Muscle of leg (tissue), 11 donors: ENCODE data around the gene WWOX. TPM values are rescaled to one million over a fixed set of nuclear protein-coding genes. Genes with fewer than 3 reads are reported as not detected.

Source experiments
- DNase-seq: peaks from one replicate; pipeline ENCODE4 v3.0.0; 2013
- H3K27ac ChIP-seq: one replicate; pipeline ENCODE4 v1.5.1; 2013; ENCODE audit warnings: mild to moderate bottlenecking, low read length, control low read depth
- H3K27me3 ChIP-seq: one replicate; pipeline ENCODE4 v1.6.1; 2013; ENCODE audit warnings: low read length; ENCODE audit not compliant: control insufficient read depth, insufficient read depth
- H3K36me3 ChIP-seq: one replicate; pipeline ENCODE4 v1.6.1; 2013; ENCODE audit warnings: low read length; ENCODE audit not compliant: control insufficient read depth, insufficient read depth
- H3K4me1 ChIP-seq: one replicate; pipeline ENCODE4 v1.6.1; 2013; ENCODE audit warnings: low read length; ENCODE audit not compliant: control insufficient read depth, insufficient read depth
- H3K4me3 ChIP-seq: one replicate; pipeline ENCODE4 v1.5.1; 2013; ENCODE audit warnings: low read length, control low read depth
- H3K9me3 ChIP-seq: replicated peaks from 2 replicates; pipeline ENCODE4 v1.6.1; 2013; ENCODE audit warnings: low read depth, low read length; ENCODE audit not compliant: control insufficient read depth
- WGBS: methylation state at CpG from one replicate; pipeline ENCODE4 v1.1.5; 2013; ENCODE audit warnings: missing lambda C conversion rate; ENCODE audit not compliant: insufficient coverage; 5-methylcytosine and 5-hydroxymethylcytosine counted together
- polyA plus RNA-seq, 8 donors: library from polyadenylated mRNA; unstranded; fragments of 120-200 nt; gene quantifications; one replicate each; pipeline versions ENCODE4 v1.2.1 to v1.2.3, GENCODE V29; 2013; ENCODE audit warnings: inconsistent platforms in 1 of 8, low replicate concordance in 1 of 8; ENCODE audit not compliant: insufficient read length in 8 of 8, insufficient read depth in 1 of 8
- total RNA-seq: library from RNA; stranded (reverse); fragments of 120-200 nt; gene quantifications from one replicate; pipeline ENCODE4 v1.2.4, GENCODE V29; 2013

Gene WWOX
- total and polyA plus RNA-seq, 9 donors = 8.1 to 15.8 (median 12.2) TPM

DNA sequence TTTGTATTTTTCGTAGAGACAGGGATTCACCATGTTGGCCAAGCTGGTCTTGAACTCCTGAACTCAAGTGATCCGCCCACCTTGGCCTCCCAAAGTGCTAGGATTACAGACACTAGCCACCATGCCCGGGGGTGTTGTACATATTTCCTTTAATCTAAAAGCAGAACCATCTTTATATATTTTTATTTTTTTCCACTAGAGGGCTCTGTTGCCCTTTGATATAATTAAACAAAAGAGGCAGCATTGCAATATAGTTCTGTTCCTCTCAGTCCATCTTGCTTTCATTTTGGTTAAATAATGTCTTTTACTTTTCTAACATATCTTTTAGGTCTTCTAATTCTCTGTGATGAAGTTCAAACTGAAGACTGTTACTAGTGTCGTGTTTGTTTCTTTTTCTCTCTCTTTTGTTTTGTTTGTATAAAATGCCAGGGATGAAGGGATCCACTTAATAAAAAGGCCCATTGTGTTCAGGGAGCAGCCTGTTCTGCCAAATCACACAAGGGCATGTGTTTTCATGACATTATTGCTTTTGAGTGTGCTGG, 23.4 kb downstream of the WWOX start:
- H3K4me1 ChIP-seq = peaks cover 6% of the 10 kb centered on the region
- 20% methylated on average over 2 of the region's 4 CpGs for WGBS
- H3K36me3 ChIP-seq = peaks cover 10% of the 10 kb centered on the region
- no peaks in the 10 kb centered on the region for H3K9me3 ChIP-seq
- no peaks in the 10 kb centered on the region for H3K27me3 ChIP-seq
- no peak overlapping the region for H3K4me3 ChIP-seq
- peak overlapping the region; percentile 4 for H3K27ac ChIP-seq
- peak; percentile 86 for DNase-seq

DNA sequence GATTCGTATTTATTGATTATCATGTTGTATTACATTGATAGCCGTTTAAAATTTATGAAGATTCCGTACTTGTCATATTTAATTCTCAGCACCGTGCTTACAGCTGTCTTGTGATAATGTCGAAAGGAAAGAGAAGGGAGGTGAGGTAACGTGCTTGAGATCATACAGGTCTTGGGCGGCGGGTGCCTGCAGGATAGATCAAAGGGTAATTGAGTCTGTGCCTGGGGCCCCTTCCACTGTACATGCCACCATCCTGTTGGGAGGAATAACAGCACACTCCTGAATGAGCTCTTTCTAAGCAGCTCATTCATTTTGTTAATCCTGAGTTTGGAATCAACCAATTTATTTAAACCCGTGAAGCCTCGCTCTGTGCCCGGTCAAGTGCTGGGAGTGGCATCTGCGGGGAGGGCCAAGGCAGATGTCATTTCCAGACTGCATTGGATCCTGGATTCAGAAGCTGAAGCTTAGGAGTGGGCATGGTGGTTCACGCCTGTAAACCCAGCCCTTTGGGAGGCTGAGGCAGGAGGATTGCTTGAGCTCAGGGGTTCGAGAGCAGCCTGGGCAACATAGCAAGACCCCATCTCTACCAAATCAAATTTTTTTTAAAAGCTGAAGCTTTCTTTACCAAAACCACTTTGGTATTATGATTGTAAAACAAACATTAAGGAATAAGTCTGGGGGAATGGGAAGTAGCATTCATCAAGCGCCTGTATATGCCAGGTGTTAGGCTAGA, 25.8 kb downstream of the WWOX start:
- no peak for DNase-seq
- no peaks in the 10 kb centered on the region for H3K36me3 ChIP-seq
- H3K4me1 ChIP-seq = peaks cover 13% of the 10 kb centered on the region
- H3K9me3 ChIP-seq = peaks cover under 1% of the 10 kb centered on the region
- 90% methylated on average over 9 of the region's 15 CpGs for WGBS
- H3K4me3 ChIP-seq = no peak overlapping the region
- no peak overlapping the region for H3K27ac ChIP-seq
- H3K27me3 ChIP-seq = no peaks in the 10 kb centered on the region

DNA sequence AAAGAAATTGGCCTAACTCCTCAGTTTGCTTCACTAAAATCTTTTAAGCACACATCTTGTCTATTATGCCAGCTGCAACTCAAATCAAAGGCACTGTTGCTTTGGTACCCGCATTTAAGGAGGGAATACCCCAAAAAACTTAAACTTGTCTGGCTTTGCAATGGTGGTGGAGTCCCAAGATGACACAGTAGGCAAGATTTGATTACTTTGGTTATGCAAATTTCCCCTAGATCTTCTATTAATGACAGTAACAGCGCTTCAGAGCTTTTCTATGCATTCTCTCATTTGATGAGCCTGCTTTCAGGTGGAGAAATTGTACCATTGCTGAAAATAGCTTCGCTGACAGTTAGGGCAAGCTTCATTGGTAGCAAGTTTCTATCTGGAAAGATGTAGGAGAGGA, 27.2 kb downstream of the WWOX start:
- peaks cover 2% of the 10 kb centered on the region for H3K9me3 ChIP-seq
- no peaks in the 10 kb centered on the region for H3K36me3 ChIP-seq
- H3K27me3 ChIP-seq = no peaks in the 10 kb centered on the region
- H3K4me3 ChIP-seq = no peak overlapping the region
- H3K27ac ChIP-seq = no peak overlapping the region
- peaks cover 13% of the 10 kb centered on the region for H3K4me1 ChIP-seq
- 89% methylated on average over 2 of the region's 3 CpGs for WGBS
- no peak for DNase-seq

DNA sequence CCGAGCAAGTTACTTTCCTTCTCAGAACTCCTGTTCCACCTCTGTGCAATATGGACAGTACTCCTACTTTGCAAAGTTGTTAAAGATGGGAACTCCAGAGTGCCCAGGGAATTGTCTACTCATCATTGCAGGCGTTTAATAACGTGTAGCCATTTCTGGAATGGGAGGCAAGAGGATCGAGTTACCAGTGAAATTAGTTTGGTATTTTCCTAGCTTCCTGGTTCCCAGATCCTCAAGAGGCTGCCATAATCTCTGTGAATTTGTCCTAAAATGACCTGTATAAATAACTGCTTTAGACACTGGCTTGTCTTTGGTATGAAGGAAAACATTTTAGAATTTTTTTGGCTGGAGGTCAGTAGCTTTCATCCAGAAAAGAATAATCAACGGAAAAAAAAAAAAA, 27.7 kb downstream of the WWOX start:
- DNase-seq = peak; percentile 88
- H3K4me3 ChIP-seq = no peak overlapping the region
- WGBS = 0% methylated on average over 1 of the region's 5 CpGs

GRCh38 chr16:78128913-78129312, 29.5 kb downstream of the WWOX start:
- H3K27me3 ChIP-seq = no peaks in the 10 kb centered on the region
- H3K4me3 ChIP-seq = no peak overlapping the region
- peaks cover 13% of the 10 kb centered on the region for H3K4me1 ChIP-seq
- WGBS = 33% methylated on average over 3 of the region's 9 CpGs
- H3K36me3 ChIP-seq = no peaks in the 10 kb centered on the region
- no peak overlapping the region for H3K27ac ChIP-seq
- DNase-seq = peak; percentile 41
- H3K9me3 ChIP-seq = peaks cover 2% of the 10 kb centered on the region

More for the DNA sequence above, 27.7 kb downstream of the WWOX start:
- Histone ChIP-seq H3K27ac (no peak overlapping the region), H3K36me3 (no peaks in the 10 kb centered on the region), H3K27me3 (no peaks in the 10 kb centered on the region), H3K4me1 (peaks cover 13% of the 10 kb centered on the region), H3K9me3 (peaks cover 2% of the 10 kb centered on the region)

DNA sequence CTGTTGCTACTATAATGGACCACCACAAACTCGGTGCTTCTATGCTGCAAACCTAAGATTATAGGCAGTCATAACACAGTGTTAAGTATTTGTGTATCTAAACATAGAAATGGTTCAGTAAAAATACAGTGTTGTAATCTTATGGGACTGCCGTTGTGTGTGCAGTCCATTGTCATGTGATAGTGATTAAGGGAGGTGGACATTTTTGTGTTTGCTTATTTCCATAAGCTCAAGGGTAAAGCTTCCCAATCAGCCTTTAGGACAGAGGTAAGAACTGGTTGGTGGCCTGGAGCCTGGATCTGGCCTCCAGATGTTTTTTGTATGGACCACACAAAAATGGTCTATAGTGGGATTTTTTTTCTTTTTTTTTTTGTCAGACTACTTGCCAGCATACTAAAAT, 29.9 kb downstream of the WWOX start:
- Histone ChIP-seq H3K9me3 (peaks cover 2% of the 10 kb centered on the region), H3K4me1 (peaks cover 13% of the 10 kb centered on the region), H3K4me3 (no peak overlapping the region), H3K36me3 (no peaks in the 10 kb centered on the region), H3K27ac (no peak overlapping the region), H3K27me3 (no peaks in the 10 kb centered on the region)
- peak; percentile 48 for DNase-seq
- no CpG with 5 or more reads among the region's 2 CpGs for WGBS

DNA sequence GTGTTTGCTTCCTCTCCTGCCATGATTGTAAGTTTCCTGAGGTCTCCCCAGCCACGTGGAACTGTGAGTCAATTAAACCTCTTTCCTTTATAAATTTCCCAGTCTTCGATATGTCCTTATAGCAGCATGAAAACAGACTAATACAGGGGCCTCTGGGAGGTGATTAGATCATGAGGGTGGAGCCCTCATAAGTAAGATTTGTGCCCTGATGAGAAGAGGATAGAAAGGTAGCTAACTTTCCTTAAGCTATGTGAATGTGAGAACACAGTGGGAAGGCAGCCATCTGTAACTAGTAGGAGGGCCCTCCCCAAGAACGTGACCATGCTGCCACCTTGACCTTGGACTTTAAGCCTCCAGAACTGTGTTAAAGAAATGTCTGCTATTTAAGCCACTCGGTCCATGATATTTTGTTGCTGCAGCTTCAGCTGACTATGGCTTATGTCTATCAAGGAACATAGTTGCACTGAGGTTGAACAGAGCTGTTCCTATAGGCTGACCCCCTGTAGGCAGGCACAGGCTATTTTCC, 30.7 kb downstream of the WWOX start:
- DNase-seq = no peak
- H3K4me1 ChIP-seq = peaks cover 13% of the 10 kb centered on the region
- 94% methylated on average over 2 of the region's 4 CpGs for WGBS
- H3K36me3 ChIP-seq = no peaks in the 10 kb centered on the region
- peaks cover 2% of the 10 kb centered on the region for H3K9me3 ChIP-seq
- no peak overlapping the region for H3K27ac ChIP-seq
- H3K4me3 ChIP-seq = no peak overlapping the region
- no peaks in the 10 kb centered on the region for H3K27me3 ChIP-seq

- no peaks in the 10 kb centered on the region for H3K36me3 ChIP-seq
- peaks cover 2% of the 10 kb centered on the region for H3K9me3 ChIP-seq
- no peaks in the 10 kb centered on the region for H3K27me3 ChIP-seq
- no peak for DNase-seq
- H3K4me1 ChIP-seq = peaks cover 13% of the 10 kb centered on the region
- no peak overlapping the region for H3K27ac ChIP-seq
- WGBS = 100% methylated on average over 2 of the region's 5 CpGs
- no peak overlapping the region for H3K4me3 ChIP-seq
These were observed 31.5 kb downstream of the WWOX start for GRCh38 chr16:78130950-78131349.

DNA sequence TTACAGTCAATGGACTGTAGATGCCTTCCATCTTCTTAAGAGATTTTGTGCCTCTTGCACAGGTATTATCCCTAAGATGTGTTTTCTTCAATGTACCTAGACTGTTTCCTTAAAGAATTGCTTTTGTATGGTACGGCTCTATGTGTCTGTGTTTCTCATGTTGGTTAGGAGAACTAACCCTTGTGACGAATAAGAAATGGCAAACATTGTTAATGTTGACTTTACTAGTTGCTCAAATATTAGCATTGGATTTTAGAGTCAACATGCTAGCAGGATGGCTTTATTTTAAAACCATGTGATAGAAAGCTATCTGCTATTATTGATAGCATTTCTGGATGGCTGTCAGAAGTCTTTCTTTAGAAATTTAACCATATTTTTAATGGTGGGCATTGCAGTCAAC, 34.5 kb downstream of the WWOX start:
- Histone ChIP-seq H3K27ac (no peak overlapping the region), H3K4me1 (peaks cover 2% of the 10 kb centered on the region), H3K27me3 (no peaks in the 10 kb centered on the region), H3K36me3 (no peaks in the 10 kb centered on the region), H3K4me3 (no peak overlapping the region), H3K9me3 (peaks cover 2% of the 10 kb centered on the region)
- DNase-seq = no peak
- no CpG with 5 or more reads among the region's 2 CpGs for WGBS

- no peak overlapping the region for H3K27ac ChIP-seq
- no peak overlapping the region for H3K4me3 ChIP-seq
- H3K4me1 ChIP-seq = no peaks in the 10 kb centered on the region
- 71% methylated on average over 3 of the region's 7 CpGs for WGBS
- H3K36me3 ChIP-seq = no peaks in the 10 kb centered on the region
- H3K27me3 ChIP-seq = no peaks in the 10 kb centered on the region
- no peak for DNase-seq
- H3K9me3 ChIP-seq = peaks cover 4% of the 10 kb centered on the region
These were observed 35.6 kb downstream of the WWOX start for GRCh38 chr16:78134944-78135619.
